DOHH2 (cell line): Measurements from ENCODE around the gene NT5DC3.

ENCODE experiments used
- CTCF ChIP-seq: fragments of 200-600 bp; sonication (generic); IDR thresholded peaks from one replicate; pipeline ENCODE4 v1.5.1; 2014; ENCODE audit warnings: antibody characterized with exemption, mild to moderate bottlenecking, low read depth, low read length; ENCODE audit not compliant: poor library complexity, severe bottlenecking
- EZH2phosphoT487 ChIP-seq: fragments of 200-600 bp; sonication (generic); IDR thresholded peaks from 2 replicates; pipeline ENCODE4 v1.6.1; 2017; ENCODE audit warnings: borderline replicate concordance, mild to moderate bottlenecking, antibody characterized with exemption, low read length, moderate library complexity, mixed read lengths

GRCh38 chr12:103728323-103728722 is 112.7 kb downstream of the NT5DC3 start:
- TF ChIP-seq CTCF (no peak), EZH2phosphoT487 (no peak)
